ENCODE results near the gene CCL25. TPM values are rescaled to one million over a fixed set of nuclear protein-coding genes. Genes with fewer than 3 reads are reported as not detected.
A peak's percentile ranks its signal among the peaks of the same experiment; 100 is the strongest.

Gene CCL25
- total and polyA plus RNA-seq, 9 of the 15 experiments (the other 6 are each of a cell fraction or from before 2014, with no cell fraction given): 0.15 TPM; not detected in 8

GRCh38 chr19:8022275-8022674 lies 30.3 kb upstream of the CCL25 start:
- H3K79me2 ChIP-seq (ENCODE audit: control insufficient read depth, insufficient read depth, low read length): no peaks in the 10 kb centered on the region
- H3K27me3 ChIP-seq (ENCODE audit: control insufficient read depth in 2 of 2, insufficient read depth in 2 of 2, low read length in 2 of 2): no peaks in the 10 kb centered on the region
- 27% methylated on average over 13 of the region's 13 CpGs for WGBS (ENCODE audit: insufficient coverage, low coverage, missing lambda C conversion rate)
- no peaks in the 10 kb centered on the region for H4K20me1 ChIP-seq (replicated peaks; ENCODE audit: control insufficient read depth, insufficient read depth, low read length)
- in situ Hi-C loops (cut with MboI) (no loop called here), intact Hi-C loops (cut with micrococcal nuclease) (no loop called here)
- H2AFZ ChIP-seq (ENCODE audit: low read depth, low read length): peak overlapping the region; percentile 85
- ChIA-PET CTCF (ENCODE audit: low intra/inter-chr PET ratio) (interaction anchor here (0.6 kb wide), 1 partner anchor 1057 kb away, joined by 3 read pairs; no protein-coding TSS in a partner anchor), POLR2A (no interaction called here)
- H3K4me3 ChIP-seq: no peak overlapping the region
- DNase-seq (ENCODE audit: extremely low read depth in 1 of 4, low spot score in 3 of 4): peak; percentile 34 to 64 (median 48)
- peak overlapping the region; percentile 29; the same call in 1 of the 2 replicates for H3K4me2 ChIP-seq (ENCODE audit: insufficient read depth, low read length)
- H3K36me3 ChIP-seq (ENCODE audit: control insufficient read depth, insufficient read depth, low read length): no peaks in the 10 kb centered on the region; the same call in 2 of the 3 replicates
- ATAC-seq: peak; percentile 80
- FAIRE-seq: peak; percentile 55
- peak overlapping the region in 1 of 2 experiments; percentile 53; a peak in 2 of 4 replicates for H3K9ac ChIP-seq (ENCODE audit: insufficient read depth in 1 of 2, low read depth in 2 of 2, low read length in 2 of 2)
- H3K9me1 ChIP-seq (ENCODE audit: control insufficient read depth, insufficient read depth, low read length): no peaks in the 10 kb centered on the region
- peaks cover 12 to 17% of the 10 kb centered on the region in 2 experiments; a peak in 4 of 5 replicates for H3K4me1 ChIP-seq (replicated peaks in 1 of 2; ENCODE audit: control insufficient read depth in 2 of 2, insufficient read depth in 2 of 2, low read length in 2 of 2)
- H3K27ac ChIP-seq (ENCODE audit: extremely low read depth, low read depth, low read length): peak overlapping the region; percentile 36; the same call in 1 of the 3 replicates
- no TSS peak for BruUV-seq (replicated peaks)
- no peaks in the 10 kb centered on the region for H3K9me3 ChIP-seq (replicated peaks; ENCODE audit: control insufficient read depth, insufficient read depth, low read depth, low read length)
- TF ChIP-seq CBFA2T2 (conservative IDR thresholded peaks at IDR 0.05) (peak; percentile 32), DPF2 (IDR thresholded peaks at IDR 0.05) (peak; percentile 51; the same call in 1 of the 2 replicates), TCF3 (CRISPR knock-in tag; IDR thresholded peaks at IDR 0.05) (peak; percentile 46), RB1 (IDR thresholded peaks at IDR 0.05; ENCODE audit: low read depth) (no peak), CTCF (IDR thresholded peaks at IDR 0.05 in 2 of 3, conservative IDR thresholded peaks at IDR 0.05 in 1 of 3; ENCODE audit: insufficient read depth in 2 of 3, low read depth in 1 of 3, low read length in 3 of 3) (peak in 1 of 3 experiments; percentile 23; a peak in 1 of 6 replicates), NFIC (IDR thresholded peaks at IDR 0.05) (peak; percentile 42; the same call in 1 of the 2 replicates), CCNT2 (IDR thresholded peaks at IDR 0.05; ENCODE audit: borderline replicate concordance, extremely low read depth, insufficient read length, low read depth, low read length) (no peak), CREM (IDR thresholded peaks at IDR 0.05; ENCODE audit: low read depth) (0 out of 2 replicates have a peak, but pooled peaks have one; percentile 17), ETV5 (CRISPR knock-in tag; IDR thresholded peaks at IDR 0.05; ENCODE audit: low read depth) (no peak), ZNF512 (tag; IDR thresholded peaks at IDR 0.05) (peak; percentile 69), NR2C1 (IDR thresholded peaks at IDR 0.05) (peak; percentile 51; the same call in 1 of the 2 replicates), NR2C1 (tag; IDR thresholded peaks at IDR 0.05) (no peak), TAL1 (IDR thresholded peaks at IDR 0.05) (peak; percentile 46; the same call in 1 of the 2 replicates), ARID1B (IDR thresholded peaks at IDR 0.05) (peak; percentile 51), CBFA2T3 (IDR thresholded peaks at IDR 0.05) (peak; percentile 67), ARNT (IDR thresholded peaks at IDR 0.05) (peak in 1 of 2 experiments; percentile 28; a peak in 1 of 4 replicates), EZH2 (IDR thresholded peaks at IDR 0.05; ENCODE audit: borderline replicate concordance, low read depth, low read length) (no peak)
- TF ChIP-seq, protein P1, sequence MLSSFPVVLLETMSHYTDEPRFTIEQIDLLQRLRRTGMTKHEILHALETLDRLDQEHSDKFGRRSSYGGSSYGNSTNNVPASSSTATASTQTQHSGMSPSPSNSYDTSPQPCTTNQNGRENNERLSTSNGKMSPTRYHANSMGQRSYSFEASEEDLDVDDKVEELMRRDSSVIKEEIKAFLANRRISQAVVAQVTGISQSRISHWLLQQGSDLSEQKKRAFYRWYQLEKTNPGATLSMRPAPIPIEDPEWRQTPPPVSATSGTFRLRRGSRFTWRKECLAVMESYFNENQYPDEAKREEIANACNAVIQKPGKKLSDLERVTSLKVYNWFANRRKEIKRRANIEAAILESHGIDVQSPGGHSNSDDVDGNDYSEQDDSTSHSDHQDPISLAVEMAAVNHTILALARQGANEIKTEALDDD (IDR thresholded peaks at IDR 0.05): no peak
